ENCODE results near the gene PDE8A. TPM values are rescaled to one million over a fixed set of nuclear protein-coding genes. Genes with fewer than 3 reads are reported as not detected.
A peak's percentile ranks its signal among the peaks of the same experiment; 100 is the strongest.

Gene PDE8A
- total RNA-seq: 10 to 100 TPM; 27.8 to 43.2 (median 36.3) TPM
- 10 to 100 TPM; 39.0 to 45.5 (median 39.8) TPM for polyA plus RNA-seq

GRCh38 chr15:84981711-84982300, at the start of gene PDE8A:
Gene PDE8A (plus strand): TSS chr15:84981856. CDS start chr15:84982163, 307 bp downstream.
- no peak for TF ChIP-seq CTCF (IDR thresholded peaks at IDR 0.05)
- H3K4me1 ChIP-seq: peaks cover 8 to 53% (median 32%) of the 10 kb centered on the region in 4 donors
- intact Hi-C loops (cut with DNase I): loop anchor here (2.0 kb wide), 1 partner anchor 29 kb away; no protein-coding TSS in a partner anchor

GRCh38 chr15:84934942-84935729, 46.5 kb upstream of the PDE8A start:
- intact Hi-C loops (cut with DNase I): no loop called here
- Histone ChIP-seq H3K27me3 (no peaks in the 10 kb centered on the region), H3K4me1 (no peaks in the 10 kb centered on the region), H3K36me3 (no peaks in the 10 kb centered on the region), H3K27ac (no peak overlapping the region), H3K9me3 (no peaks in the 10 kb centered on the region), H3K4me3 (no peak overlapping the region)
- no peak for TF ChIP-seq POLR2A (IDR thresholded peaks at IDR 0.05)
- no peak for TF ChIP-seq EP300 (IDR thresholded peaks at IDR 0.05)
- no peak for TF ChIP-seq POLR2AphosphoS5 (IDR thresholded peaks at IDR 0.05)
- TF ChIP-seq CTCF (IDR thresholded peaks at IDR 0.05): no peak
- peak; percentile 53 for DNase-seq
- WGBS, 2 donors: 87 to 89% methylated on average over 21 of the region's 21 CpGs

More at GRCh38 chr15:84981711-84982300, at the start of gene PDE8A:
- H3K27me3 ChIP-seq: no peaks in the 10 kb centered on the region
- no peaks in the 10 kb centered on the region for H3K9me3 ChIP-seq
- 0% methylated on average over 95 of the region's 95 CpGs for WGBS, 2 donors
- no peaks in the 10 kb centered on the region for H3K36me3 ChIP-seq
- peak; percentile 76 for DNase-seq
- H3K27ac ChIP-seq: peak within 1 kb of the TSS; percentile 85 to 98 (median 94)
- peak within 1 kb of the TSS; percentile 74 to 92 (median 83) for H3K4me3 ChIP-seq

GRCh38 chr15:84937144-84937543, 44.5 kb upstream of the PDE8A start:
- Histone ChIP-seq H3K36me3 (no peaks in the 10 kb centered on the region), H3K27ac (no peak overlapping the region), H3K27me3 (no peaks in the 10 kb centered on the region), H3K9me3 (no peaks in the 10 kb centered on the region), H3K4me1 (no peaks in the 10 kb centered on the region), H3K4me3 (no peak overlapping the region)
- peak; percentile 9 for DNase-seq
- intact Hi-C loops (cut with DNase I): no loop called here
- no peak for TF ChIP-seq POLR2AphosphoS5 (IDR thresholded peaks at IDR 0.05)
- TF ChIP-seq POLR2A (IDR thresholded peaks at IDR 0.05): no peak
- WGBS, 2 donors: 51 to 70% methylated on average over 5 of the region's 5 CpGs

- WGBS, 2 donors: 95% methylated on average over 1 of the region's 1 CpG
- no peak overlapping the region for H3K4me3 ChIP-seq
- H3K27me3 ChIP-seq: no peaks in the 10 kb centered on the region
- no peaks in the 10 kb centered on the region for H3K4me1 ChIP-seq
- TF ChIP-seq POLR2AphosphoS5 (IDR thresholded peaks at IDR 0.05) (no peak), CTCF (IDR thresholded peaks at IDR 0.05) (no peak), EP300 (IDR thresholded peaks at IDR 0.05) (no peak), POLR2A (IDR thresholded peaks at IDR 0.05) (no peak)
- intact Hi-C loops (cut with DNase I): no loop called here
- no peak for DNase-seq
- H3K9me3 ChIP-seq: no peaks in the 10 kb centered on the region
- no peak overlapping the region for H3K27ac ChIP-seq
- H3K36me3 ChIP-seq: no peaks in the 10 kb centered on the region
Measured at GRCh38 chr15:84938726-84939125, 42.9 kb upstream of the PDE8A start.

- no peaks in the 10 kb centered on the region for H3K9me3 ChIP-seq
- no peak for DNase-seq
- intact Hi-C loops (cut with DNase I): no loop called here
- no peak overlapping the region for H3K27ac ChIP-seq
- no peaks in the 10 kb centered on the region for H3K27me3 ChIP-seq
- 74 to 75% methylated on average over 3 of the region's 3 CpGs for WGBS, 2 donors
- H3K36me3 ChIP-seq: no peaks in the 10 kb centered on the region
- H3K4me3 ChIP-seq: no peak overlapping the region
- no peaks in the 10 kb centered on the region for H3K4me1 ChIP-seq
- TF ChIP-seq CTCF (IDR thresholded peaks at IDR 0.05) (no peak), POLR2AphosphoS5 (IDR thresholded peaks at IDR 0.05) (no peak), POLR2A (IDR thresholded peaks at IDR 0.05) (no peak), EP300 (IDR thresholded peaks at IDR 0.05) (no peak)
Measured at GRCh38 chr15:84940399-84940798, 41.3 kb upstream of the PDE8A start.
